AG04449 (cell line): Measurements from ENCODE around the gene S100A13.

Source experiments
- CTCF ChIA-PET: fragments of 350-600 bp; formaldehyde crosslinking; extraction: SDS; loops from one replicate; lab custom pipeline; 2021; ENCODE audit warnings: antibody characterized with exemption; lab: Yijun Ruan, JAX
- POLR2A ChIA-PET: fragments of 400-600, 350-600 bp; formaldehyde crosslinking; extraction: SDS; loops from one replicate; lab custom pipeline; 2020; ENCODE audit warnings: antibody characterized with exemption, inconsistent platforms; lab: Yijun Ruan, JAX
- DNase-seq: peaks from one replicate; pipeline ENCODE4 v3.0.0-alpha.2; 2010; ENCODE audit warnings: low read depth, low spot score
- H3K4me3 ChIP-seq: 2 replicates; pipeline ENCODE4 v1.5.1; 2011; ENCODE audit warnings: low read depth, mild to moderate bottlenecking, control low read depth, low read length
- CTCF ChIP-seq: IDR thresholded peaks from one replicate; pipeline ENCODE4 v1.5.1; 2011; ENCODE audit warnings: mild to moderate bottlenecking, moderate library complexity, low read length, control low read depth, inconsistent platforms; ENCODE audit not compliant: insufficient read depth; ENCODE audit errors: missing control alignments

S100A13 gene

GRCh38 chr1:153633161-153633753, 6.0 kb upstream of the S100A13 start:
- ChIA-PET CTCF (interaction anchor here (0.9 to 14.0 kb wide), 8 partner anchors 10 to 124 kb away, joined by 3 to 178 read pairs (median 20); partner anchors contain the start of genes S100A14 and S100A16), POLR2A (interaction anchor here (0.6 to 2.1 kb wide), 19 partner anchors 11 to 126 kb away, joined by 3 to 21 read pairs (median 4); partner anchors contain the start of genes S100A16, S100A5 and S100A6)
- peak overlapping the region; percentile 34 for H3K4me3 ChIP-seq
- TF ChIP-seq CTCF: no peak
- DNase-seq: no peak

DNA sequence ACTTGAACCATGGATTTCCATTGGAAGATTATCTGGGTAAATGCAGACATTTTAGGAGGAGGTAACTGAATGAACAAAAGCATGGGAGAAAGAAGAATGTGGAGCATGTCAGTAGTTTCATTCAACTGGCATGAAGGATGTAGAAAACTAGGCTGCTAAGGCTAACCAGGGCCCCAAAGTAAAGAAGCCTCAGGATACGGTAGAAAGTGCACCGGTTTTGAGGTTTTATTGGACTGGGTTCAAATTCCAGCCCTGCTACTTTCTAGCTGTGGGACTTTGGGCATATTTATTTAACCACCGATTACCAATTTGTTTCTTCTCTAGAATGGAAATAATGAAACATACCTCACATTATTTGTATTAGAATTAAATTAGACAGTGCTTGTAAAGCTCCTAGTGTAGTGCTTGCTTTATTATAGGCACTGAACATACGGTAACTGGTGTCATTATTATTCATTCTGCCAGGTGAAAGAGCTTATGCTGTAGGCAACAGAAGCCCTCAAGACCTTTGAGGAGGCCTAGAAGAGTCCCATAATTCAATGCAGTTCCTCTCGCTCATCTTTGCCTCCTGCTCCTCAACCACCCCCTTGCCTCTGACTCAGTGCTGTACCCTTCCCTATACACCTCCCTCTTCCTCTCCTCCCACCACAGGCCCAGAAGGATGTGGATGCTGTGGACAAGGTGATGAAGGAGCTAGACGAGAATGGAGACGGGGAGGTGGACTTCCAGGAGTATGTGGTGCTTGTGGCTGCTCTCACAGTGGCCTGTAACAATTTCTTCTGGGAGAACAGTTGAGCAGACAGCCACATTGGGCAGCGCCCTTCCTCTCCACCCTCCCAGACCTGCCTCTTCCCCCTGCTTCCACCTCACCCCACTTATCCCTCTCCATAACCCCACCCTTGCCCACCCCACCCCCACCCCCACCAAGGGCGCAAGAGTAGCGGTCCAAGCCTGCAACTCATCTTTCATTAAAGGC, 4.0 kb upstream of the S100A13 start:
- H3K4me3 ChIP-seq: no peak overlapping the region
- ChIA-PET POLR2A (interaction anchor here (0.6 to 1.3 kb wide), 4 partner anchors 23 to 359 kb away, joined by 3 read pairs; partner anchors contain the start of genes RPS27 and S100A6), CTCF (interaction anchor here (0.8 to 14.0 kb wide), 7 partner anchors 15 to 355 kb away, joined by 3 to 178 read pairs (median 56); partner anchors contain the start of genes ILF2, RAB13, S100A14 and S100A16)
- DNase-seq: peak; percentile 17
- TF ChIP-seq CTCF: no peak

- no peak for DNase-seq
- ChIA-PET CTCF (interaction anchor here (0.7 to 14.0 kb wide), 7 partner anchors 14 to 356 kb away, joined by 3 to 178 read pairs (median 56); partner anchors contain the start of genes ILF2, RAB13, S100A14 and S100A16), POLR2A (interaction anchor here (0.6 to 1.3 kb wide), 3 partner anchors 22 to 360 kb away, joined by 3 read pairs; partner anchors contain the start of genes RPS27 and S100A6)
- no peak for TF ChIP-seq CTCF
- no peak overlapping the region for H3K4me3 ChIP-seq
Measured at GRCh38 chr1:153630384-153630783, 3.1 kb upstream of the S100A13 start.

DNA sequence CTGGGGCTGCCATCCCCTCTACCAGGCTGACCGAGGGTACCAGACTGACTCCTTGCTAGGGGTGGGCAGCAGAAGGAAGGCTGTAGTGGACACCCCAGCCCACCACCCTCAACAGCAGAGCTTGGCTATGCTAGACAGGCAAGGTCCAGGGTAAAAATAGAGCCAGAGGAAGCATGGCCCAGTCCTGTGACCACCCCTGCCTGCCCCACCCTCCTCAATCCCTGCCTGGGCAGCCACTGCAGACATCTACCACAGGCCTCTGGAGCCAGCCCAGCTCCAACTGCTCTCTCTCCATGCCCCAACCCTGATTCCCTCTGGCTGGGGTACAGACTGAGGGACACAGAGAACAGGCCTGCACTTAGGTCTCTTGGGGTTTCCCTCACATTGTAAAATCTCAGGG, 2.7 kb upstream of the S100A13 start:
- no peak overlapping the region for H3K4me3 ChIP-seq
- no peak for DNase-seq
- POLR2A ChIA-PET: interaction anchor here (1.3 to 1.9 kb wide), 2 partner anchors 17 to 360 kb away, joined by 3 to 7 read pairs; partner anchors contain the start of genes RPS27 and S100A16
- TF ChIP-seq CTCF: no peak
- CTCF ChIA-PET: interaction anchor here (0.7 to 14.0 kb wide), 6 partner anchors 13 to 356 kb away, joined by 3 to 178 read pairs (median 58); partner anchors contain the start of genes RAB13, S100A14, S100A16 and S100A6

DNA sequence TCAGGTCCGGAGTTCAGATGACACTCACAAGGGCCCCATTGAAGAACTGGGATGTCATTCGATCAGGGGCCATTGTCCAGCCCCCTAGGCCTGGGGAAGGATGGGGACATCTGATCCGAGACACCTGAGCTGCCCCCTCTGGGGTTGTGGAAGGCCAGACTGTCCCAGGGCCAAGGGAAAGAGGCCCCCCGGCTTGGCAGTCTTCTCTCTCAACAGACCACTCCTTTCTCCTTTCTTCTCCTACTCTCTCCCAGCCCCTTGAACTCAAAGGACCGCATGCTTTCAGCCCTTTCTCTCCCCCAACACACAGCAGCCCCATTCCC, 2.0 kb upstream of the S100A13 start:
- POLR2A ChIA-PET: interaction anchor here (1.9 kb wide), 1 partner anchor 16 kb away, joined by 7 read pairs; the partner anchor contains the start of gene S100A16
- CTCF ChIA-PET: interaction anchor here (6.0 to 14.0 kb wide), 4 partner anchors 13 to 120 kb away, joined by 56 to 178 read pairs (median 65); partner anchors contain the start of genes S100A14, S100A16 and S100A6
- TF ChIP-seq CTCF: no peak
- DNase-seq: no peak
- H3K4me3 ChIP-seq: no peak overlapping the region
